Cardiac fibroblast (primary cell): ENCODE results near the gene ZBED2.
"Not testable (repeated sequence)": the region's sequence is repeated elsewhere in the genome, so short reads cannot be mapped to it uniquely, and the experiment has no call there.

Experiments
- DNase-seq, 2 donors: peaks; one replicate each; pipeline versions ENCODE4 v3.0.0 to v3.0.0-alpha.2; 2010; ENCODE audit warnings: low read depth in 2 of 2
- H3K4me3 ChIP-seq, 2 donors: replicated peaks in 1 of 2; 1 replicate in 1 of 2; 2 replicates in 1 of 2; pipeline ENCODE4 v1.5.1; 2011; ENCODE audit warnings: low read depth in 2 of 2, low read length in 2 of 2, mild to moderate bottlenecking in 2 of 2, moderate library complexity in 1 of 2
- CTCF ChIP-seq: IDR thresholded peaks from one replicate; pipeline ENCODE4 v1.5.1; 2011; ENCODE audit warnings: low read depth, mild to moderate bottlenecking, low read length, inconsistent platforms

The ZBED2 gene

GRCh38 chr3:111570404-111571030, 24.6 kb downstream of the ZBED2 start:
- H3K4me3 ChIP-seq, result no peak overlapping the region
- TF ChIP-seq CTCF, result no peak
- no peak for DNase-seq

- peak in 1 of 2 donors; percentile 49 for DNase-seq
- no peak overlapping the region for H3K4me3 ChIP-seq
- no peak for TF ChIP-seq CTCF
Observed at GRCh38 chr3:111568911-111569310, 26.2 kb downstream of the ZBED2 start.

- no peak for TF ChIP-seq CTCF
- DNase-seq, result no peak
- H3K4me3 ChIP-seq, result no peak overlapping the region
Observed at GRCh38 chr3:111568355-111568754, 26.8 kb downstream of the ZBED2 start.

GRCh38 chr3:111566844-111567243, 28.3 kb downstream of the ZBED2 start:
- no peak for DNase-seq
- no peak for TF ChIP-seq CTCF
- no peak overlapping the region for H3K4me3 ChIP-seq

GRCh38 chr3:111561902-111562301, 33.2 kb downstream of the ZBED2 start:
- not testable (repeated sequence) for H3K4me3 ChIP-seq, DNase-seq

- no peak overlapping the region for H3K4me3 ChIP-seq
- DNase-seq, result no peak
- TF ChIP-seq CTCF, result no peak
Observed at GRCh38 chr3:111548756-111549155, 46.4 kb downstream of the ZBED2 start.

GRCh38 chr3:111548092-111548491, 47.1 kb downstream of the ZBED2 start:
- no peak for TF ChIP-seq CTCF
- peak in 1 of 2 donors; percentile 38 for DNase-seq

More at GRCh38 chr3:111548092-111548491, 47.1 kb downstream of the ZBED2 start:
- no peak overlapping the region for H3K4me3 ChIP-seq
